Upper lobe of left lung (tissue), 6 donors: Measurements from ENCODE around the gene KCNK16. TPM values are rescaled to one million over a fixed set of nuclear protein-coding genes. Genes with fewer than 3 reads are reported as not detected.

Experiments used
- ATAC-seq, 2 donors: fragments of 200-7000 bp; cut with Tn5 transposase; one replicate each; pipeline ENCODE4 v1.9.1; 2022; ENCODE audit warnings: mild to moderate bottlenecking in 2 of 2, moderate library complexity in 2 of 2; ENCODE audit not compliant: low FRiP score in 2 of 2
- DNase-seq, 2 donors: peaks; one replicate each; pipeline ENCODE4 v3.0.0-alpha.2; 2019 to 2020
- H3K27ac ChIP-seq, 4 donors: fragments of 200-600 bp; sonication (generic); one replicate each; pipeline ENCODE4 v1.5.1; 2016 to 2019
- H3K27me3 ChIP-seq, 4 donors: fragments of 200-600 bp; sonication (generic); one replicate each; pipeline ENCODE4 v1.5.1; 2017 to 2019
- H3K36me3 ChIP-seq, 4 donors: fragments of 200-600 bp; sonication (generic); one replicate each; pipeline ENCODE4 v1.5.1; 2016 to 2019
- H3K4me1 ChIP-seq, 4 donors: fragments of 200-600 bp; sonication (generic); one replicate each; pipeline ENCODE4 v1.5.1; 2018 to 2019
- H3K4me3 ChIP-seq, 4 donors: fragments of 200-600 bp; sonication (generic); one replicate each; pipeline ENCODE4 v1.5.1; 2017 to 2019; ENCODE audit warnings: mild to moderate bottlenecking in 2 of 4, moderate library complexity in 1 of 4
- H3K9me3 ChIP-seq, 4 donors: fragments of 200-600 bp; sonication (generic); one replicate each; pipeline ENCODE4 v1.5.1; 2018 to 2019
- EP300 ChIP-seq, 4 donors: sonication (generic); formaldehyde crosslinking; IDR thresholded peaks; one replicate each; pipeline ENCODE4 v1.5.1; 2017; ENCODE audit warnings: antibody characterized with exemption in 4 of 4, control low read depth in 2 of 4
- POLR2A ChIP-seq, 4 donors: fragments of 450-650 bp; IDR thresholded peaks; one replicate each; pipeline ENCODE4 v1.5.1; 2016 to 2017; ENCODE audit warnings: antibody characterized with exemption in 4 of 4, mild to moderate bottlenecking in 2 of 4
- POLR2AphosphoS5 ChIP-seq, 2 donors: sonication (generic); formaldehyde crosslinking; IDR thresholded peaks; one replicate each; pipeline ENCODE4 v1.5.1; 2017; ENCODE audit warnings: antibody characterized with exemption in 2 of 2
- WGBS, 2 donors: methylation state at CpG; one replicate each; pipeline ENCODE4 v1.1.5; 2017 to 2018; 5-methylcytosine and 5-hydroxymethylcytosine counted together
- total RNA-seq, 6 donors: library from RNA; depleted of rRNA in 4 of 6; stranded (reverse); fragments of >200 nt in 4 of 6; gene quantifications; one replicate each; pipeline versions ENCODE4 v1.1.0 to v1.2.1, GENCODE V29; 2016 to 2021
- TF ChIP-seq, protein P1 (sequence below), 6 experiments: fragments of 450-650 bp in 4 of 6; fragments of 200-600 bp in 2 of 6; sonication (generic) in 2 of 6; IDR thresholded peaks; one replicate each; pipeline ENCODE4 v1.5.1; 2016 to 2019; ENCODE audit warnings: antibody characterized with exemption in 6 of 6
- donor health status: DM: no; HTN: no; CAD: no; lungs with moderate emphysema.
- donor health status: DM: no; HTN: yes; CAD: no; lungs with severe emphysema.

KCNK16 gene
- total RNA-seq, 6 donors from 2014 or later = not detected

DNA sequence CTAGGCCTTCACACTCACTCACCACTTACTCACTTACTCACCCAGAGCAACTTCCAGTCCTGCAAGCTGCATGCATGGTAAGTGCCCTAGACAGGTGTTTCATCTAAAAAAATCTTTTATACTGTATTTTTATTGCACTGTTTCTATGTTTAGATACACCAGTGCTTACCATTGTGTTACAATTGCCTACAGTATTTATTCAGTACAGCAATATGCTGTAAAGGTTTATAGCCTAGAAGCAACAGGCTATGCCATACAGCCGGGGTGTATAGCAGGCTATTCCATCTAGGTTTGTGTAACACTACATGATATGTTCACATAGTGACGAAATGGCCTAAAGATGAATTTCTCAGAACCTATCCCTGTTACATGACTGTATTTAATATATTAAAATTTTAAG, 56.1 kb downstream of the KCNK16 start:
- Histone ChIP-seq H3K4me1 (no peaks in the 10 kb centered on the region), H3K27ac (no peak overlapping the region), H3K9me3 (no peaks in the 10 kb centered on the region), H3K4me3 (no peak overlapping the region), H3K27me3 (no peaks in the 10 kb centered on the region), H3K36me3 (no peaks in the 10 kb centered on the region)
- 82 to 92% methylated on average over 2 of the region's 2 CpGs for WGBS, 2 donors
- ATAC-seq (no peak), DNase-seq (no peak)
- TF ChIP-seq, protein P1, sequence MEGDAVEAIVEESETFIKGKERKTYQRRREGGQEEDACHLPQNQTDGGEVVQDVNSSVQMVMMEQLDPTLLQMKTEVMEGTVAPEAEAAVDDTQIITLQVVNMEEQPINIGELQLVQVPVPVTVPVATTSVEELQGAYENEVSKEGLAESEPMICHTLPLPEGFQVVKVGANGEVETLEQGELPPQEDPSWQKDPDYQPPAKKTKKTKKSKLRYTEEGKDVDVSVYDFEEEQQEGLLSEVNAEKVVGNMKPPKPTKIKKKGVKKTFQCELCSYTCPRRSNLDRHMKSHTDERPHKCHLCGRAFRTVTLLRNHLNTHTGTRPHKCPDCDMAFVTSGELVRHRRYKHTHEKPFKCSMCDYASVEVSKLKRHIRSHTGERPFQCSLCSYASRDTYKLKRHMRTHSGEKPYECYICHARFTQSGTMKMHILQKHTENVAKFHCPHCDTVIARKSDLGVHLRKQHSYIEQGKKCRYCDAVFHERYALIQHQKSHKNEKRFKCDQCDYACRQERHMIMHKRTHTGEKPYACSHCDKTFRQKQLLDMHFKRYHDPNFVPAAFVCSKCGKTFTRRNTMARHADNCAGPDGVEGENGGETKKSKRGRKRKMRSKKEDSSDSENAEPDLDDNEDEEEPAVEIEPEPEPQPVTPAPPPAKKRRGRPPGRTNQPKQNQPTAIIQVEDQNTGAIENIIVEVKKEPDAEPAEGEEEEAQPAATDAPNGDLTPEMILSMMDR (IDR thresholded peaks at IDR 0.05) = no peak
- no peak for TF ChIP-seq EP300 (IDR thresholded peaks at IDR 0.05)
- TF ChIP-seq POLR2A (IDR thresholded peaks at IDR 0.05) = no peak
- TF ChIP-seq POLR2AphosphoS5 (IDR thresholded peaks at IDR 0.05) = no peak

Other genes with a start within 250 kb of the KCNK16 start
- 10 to 100 TPM in 5 of 6 donors, 1 to 10 TPM in 1; 9.4 to 19.9 (median 16.5) TPM for gene SAYSD1, start 207.5 kb downstream of the KCNK16 start, total RNA-seq
- gene KCNK5, start 93.2 kb downstream of the KCNK16 start, total RNA-seq = 10 to 100 TPM in 5 of 6 donors, 1 to 10 TPM in 1; 8.9 to 34.6 (median 17.3) TPM
- 1 to 10 TPM in 5 of 6 donors, under 1 TPM in 1; 0.61 to 7.7 (median 2.8) TPM for gene KCNK17, start 8.3 kb downstream of the KCNK16 start, total RNA-seq